Esophagus squamous epithelium (tissue), 5 donors: ENCODE data around the gene ARHGAP26. TPM values are rescaled to one million over a fixed set of nuclear protein-coding genes. Genes with fewer than 3 reads are reported as not detected.

Experiments used
- DNase-seq: peaks from one replicate; lab custom pipeline; 2025; lab: John Stamatoyannopoulos, UW
- H3K27ac ChIP-seq, 4 donors: fragments of 200-600 bp; sonication (generic); one replicate each; pipeline ENCODE4 v1.5.1; 2016 to 2019; ENCODE audit warnings: mild to moderate bottlenecking in 1 of 4
- H3K27me3 ChIP-seq, 4 donors: fragments of 200-600 bp; sonication (generic); 1 replicate in 3 of 4; 2 replicates in 1 of 4; pipeline versions ENCODE4 v1.5.1 to v1.6.0; 2017 to 2021; ENCODE audit warnings: antibody characterized with exemption in 1 of 4
- H3K36me3 ChIP-seq, 3 donors: fragments of 200-600 bp; sonication (generic); one replicate each; pipeline ENCODE4 v1.5.1; 2016 to 2019
- H3K4me1 ChIP-seq, 3 donors: fragments of 200-600 bp; sonication (generic); one replicate each; pipeline ENCODE4 v1.5.1; 2017 to 2019
- H3K4me3 ChIP-seq, 4 donors: fragments of 200-600 bp; sonication (generic); 1 replicate in 3 of 4; 2 replicates in 1 of 4; pipeline ENCODE4 v1.5.1; 2016 to 2019; ENCODE audit warnings: mild to moderate bottlenecking in 2 of 4, moderate library complexity in 1 of 4
- H3K9me3 ChIP-seq, 3 donors: fragments of 200-600 bp; sonication (generic); one replicate each; pipeline ENCODE4 v1.5.1; 2016 to 2019
- POLR2A ChIP-seq, 4 donors: fragments of 450-650 bp; IDR thresholded peaks; one replicate each; pipeline ENCODE4 v1.6.1; 2017; ENCODE audit warnings: antibody characterized with exemption in 4 of 4, mild to moderate bottlenecking in 4 of 4, moderate library complexity in 3 of 4
- WGBS, 2 donors: methylation state at CpG; one replicate each; pipeline ENCODE4 v1.1.5; 2018; 5-methylcytosine and 5-hydroxymethylcytosine counted together
- intact Hi-C: fragments of 100-400 bp; cut with DNase I; formaldehyde crosslinking; loops from one replicate; pipeline ENCODE4 v1.15.0; 2022
- total RNA-seq, 4 donors: library from RNA; depleted of rRNA; stranded (reverse); fragments of >200 nt; gene quantifications; one replicate each; pipeline ENCODE4 v1.1.0, GENCODE V29; 2016
- TF ChIP-seq, protein P1 (sequence below), 6 experiments: fragments of 450-650 bp in 4 of 6; fragments of 200-600 bp in 2 of 6; sonication (generic) in 2 of 6; IDR thresholded peaks; one replicate each; pipeline ENCODE4 v1.5.1; 2016 to 2019; ENCODE audit warnings: antibody characterized with exemption in 6 of 6, mild to moderate bottlenecking in 4 of 6, moderate library complexity in 4 of 6
- donor health status: DM: yes; HTN: yes; CAD: no.

ARHGAP26 gene
- total RNA-seq, 4 donors from 2014 or later = 4.4 to 18.7 (median 15.4) TPM

- H3K9me3 ChIP-seq = no peaks in the 10 kb centered on the region
- H3K36me3 ChIP-seq = peaks cover 0 to 4% (median 0%) of the 10 kb centered on the region in 3 donors
- DNase-seq = no peak
- WGBS, 2 donors = 43 to 68% methylated on average over 3 of the region's 3 CpGs
- no peak for TF ChIP-seq POLR2A (IDR thresholded peaks at IDR 0.05)
- TF ChIP-seq, protein P1, sequence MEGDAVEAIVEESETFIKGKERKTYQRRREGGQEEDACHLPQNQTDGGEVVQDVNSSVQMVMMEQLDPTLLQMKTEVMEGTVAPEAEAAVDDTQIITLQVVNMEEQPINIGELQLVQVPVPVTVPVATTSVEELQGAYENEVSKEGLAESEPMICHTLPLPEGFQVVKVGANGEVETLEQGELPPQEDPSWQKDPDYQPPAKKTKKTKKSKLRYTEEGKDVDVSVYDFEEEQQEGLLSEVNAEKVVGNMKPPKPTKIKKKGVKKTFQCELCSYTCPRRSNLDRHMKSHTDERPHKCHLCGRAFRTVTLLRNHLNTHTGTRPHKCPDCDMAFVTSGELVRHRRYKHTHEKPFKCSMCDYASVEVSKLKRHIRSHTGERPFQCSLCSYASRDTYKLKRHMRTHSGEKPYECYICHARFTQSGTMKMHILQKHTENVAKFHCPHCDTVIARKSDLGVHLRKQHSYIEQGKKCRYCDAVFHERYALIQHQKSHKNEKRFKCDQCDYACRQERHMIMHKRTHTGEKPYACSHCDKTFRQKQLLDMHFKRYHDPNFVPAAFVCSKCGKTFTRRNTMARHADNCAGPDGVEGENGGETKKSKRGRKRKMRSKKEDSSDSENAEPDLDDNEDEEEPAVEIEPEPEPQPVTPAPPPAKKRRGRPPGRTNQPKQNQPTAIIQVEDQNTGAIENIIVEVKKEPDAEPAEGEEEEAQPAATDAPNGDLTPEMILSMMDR (IDR thresholded peaks at IDR 0.05) = no peak
- H3K27me3 ChIP-seq = no peaks in the 10 kb centered on the region
- no peak overlapping the region for H3K27ac ChIP-seq
- no peak overlapping the region for H3K4me3 ChIP-seq
- intact Hi-C loops = no loop called here
- peaks cover 0 to 25% (median 0%) of the 10 kb centered on the region in 3 donors for H3K4me1 ChIP-seq
Measured at GRCh38 chr5:143226361-143226760, 456.2 kb downstream of the ARHGAP26 start.

DNA sequence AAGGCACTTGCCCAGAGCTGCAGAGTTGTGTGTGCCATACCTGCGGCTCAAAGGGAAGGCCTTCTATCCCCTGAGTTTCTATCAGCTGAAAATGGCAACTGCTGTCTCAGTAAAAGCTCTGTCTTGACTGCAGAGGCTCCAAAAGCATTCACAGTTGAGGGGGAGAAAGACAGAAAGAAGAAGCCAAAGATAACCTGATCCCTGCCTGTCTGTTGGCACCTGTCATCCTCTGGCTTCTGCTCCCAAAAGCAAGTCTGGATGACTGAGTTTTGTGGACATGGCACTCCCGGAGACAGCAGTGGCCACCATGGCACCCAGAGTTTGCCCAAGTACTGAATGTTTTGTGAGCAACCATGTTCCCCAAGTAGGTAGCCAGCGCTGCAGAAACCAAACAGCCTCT lies 456.7 kb downstream of the ARHGAP26 start:
- Histone ChIP-seq H3K9me3 (no peaks in the 10 kb centered on the region), H3K36me3 (peaks cover 0 to 4% (median 0%) of the 10 kb centered on the region in 3 donors), H3K4me1 (peaks cover 0 to 25% (median 0%) of the 10 kb centered on the region in 3 donors), H3K27me3 (no peaks in the 10 kb centered on the region), H3K4me3 (no peak overlapping the region), H3K27ac (no peak overlapping the region)
- DNase-seq = no peak
- intact Hi-C loops = no loop called here
- TF ChIP-seq, protein P1 (IDR thresholded peaks at IDR 0.05) = no peak
- TF ChIP-seq POLR2A (IDR thresholded peaks at IDR 0.05) = no peak
- WGBS, 2 donors = 89 to 100% methylated on average over 3 of the region's 3 CpGs

DNA sequence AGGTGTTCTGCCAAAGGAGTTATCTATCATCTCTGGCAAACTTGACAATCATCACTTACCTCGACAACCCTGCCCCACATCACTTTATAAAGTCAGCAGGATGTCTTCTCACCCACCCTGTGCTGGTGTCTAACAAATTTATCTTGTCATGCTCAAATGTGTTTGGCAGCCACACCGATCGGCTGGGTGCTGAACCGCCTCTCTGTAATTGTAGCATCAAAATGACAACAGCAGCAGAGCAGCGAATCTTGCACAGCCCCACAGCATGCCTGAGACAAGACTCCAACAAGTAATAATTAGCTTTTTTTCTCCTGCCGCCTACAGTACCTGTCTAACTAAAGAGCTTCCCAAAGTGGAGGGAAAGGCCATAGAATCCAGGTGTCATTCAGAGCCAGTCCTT lies 457.1 kb downstream of the ARHGAP26 start:
- no peak for TF ChIP-seq POLR2A (IDR thresholded peaks at IDR 0.05)
- 89 to 100% methylated on average over 1 to 6 of the region's 6 CpGs for WGBS, 2 donors
- Histone ChIP-seq H3K27me3 (no peaks in the 10 kb centered on the region), H3K9me3 (no peaks in the 10 kb centered on the region), H3K27ac (no peak overlapping the region), H3K36me3 (peaks cover 0 to 4% (median 0%) of the 10 kb centered on the region in 3 donors), H3K4me3 (no peak overlapping the region), H3K4me1 (peaks cover 0 to 24% (median 0%) of the 10 kb centered on the region in 3 donors)
- no peak for DNase-seq
- intact Hi-C loops = no loop called here

DNA sequence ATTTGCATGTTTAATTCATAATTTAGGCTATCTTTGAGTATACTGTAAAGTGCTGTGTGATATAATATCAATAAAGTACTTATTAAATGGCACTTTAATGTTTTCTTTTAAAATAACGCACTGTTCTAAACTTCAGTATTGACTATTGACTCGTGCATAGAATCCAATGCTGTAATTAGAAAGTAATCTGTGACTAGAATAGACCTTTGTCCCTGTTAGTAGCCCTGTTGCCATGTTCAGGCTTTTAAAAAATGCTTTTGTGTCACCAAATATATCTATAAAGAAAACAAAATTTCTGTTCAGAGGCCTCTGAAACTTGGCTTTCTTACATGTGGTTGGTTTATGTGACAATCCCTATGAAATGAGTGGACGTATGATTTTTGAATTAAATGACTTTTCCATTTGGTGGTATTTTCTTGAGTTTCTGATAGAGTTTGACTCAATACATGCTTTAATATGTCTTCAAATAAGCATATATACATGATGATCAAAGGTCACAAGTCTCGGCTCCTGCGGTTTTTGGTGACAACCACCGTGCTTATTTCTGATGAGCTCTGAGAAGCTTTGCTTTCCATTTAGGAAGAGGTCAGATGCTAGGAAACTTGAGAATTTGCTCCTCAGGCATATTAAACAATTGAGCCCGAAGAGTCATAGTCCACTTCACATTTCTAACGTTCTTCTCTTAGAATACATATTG lies 458.6 kb downstream of the ARHGAP26 start:
- no peaks in the 10 kb centered on the region for H3K27me3 ChIP-seq
- H3K4me3 ChIP-seq = no peak overlapping the region
- WGBS, 2 donors = 85 to 89% methylated on average over 8 of the region's 8 CpGs
- no peak overlapping the region for H3K27ac ChIP-seq
- H3K36me3 ChIP-seq = no peaks in the 10 kb centered on the region
- peaks cover 0 to 24% (median 0%) of the 10 kb centered on the region in 3 donors for H3K4me1 ChIP-seq
- H3K9me3 ChIP-seq = no peaks in the 10 kb centered on the region
- intact Hi-C loops = no loop called here
- TF ChIP-seq, protein P1 (IDR thresholded peaks at IDR 0.05) = no peak
- TF ChIP-seq POLR2A (IDR thresholded peaks at IDR 0.05) = no peak
- no peak for DNase-seq

- Histone ChIP-seq H3K36me3 (no peaks in the 10 kb centered on the region), H3K27ac (peak overlapping the region in 2 of 4 donors; percentile 23 to 36), H3K27me3 (no peaks in the 10 kb centered on the region), H3K9me3 (no peaks in the 10 kb centered on the region), H3K4me1 (peaks cover 0 to 31% (median under 1%) of the 10 kb centered on the region in 3 donors), H3K4me3 (peak overlapping the region in 1 of 4 donors; percentile 7)
- intact Hi-C loops = no loop called here
- TF ChIP-seq, protein P1 (IDR thresholded peaks at IDR 0.05) = no peak
- TF ChIP-seq POLR2A (IDR thresholded peaks at IDR 0.05) = no peak
- 62 to 81% methylated on average over 5 to 7 of the region's 8 CpGs for WGBS, 2 donors
- no peak for DNase-seq
Measured at GRCh38 chr5:143229426-143229895, 459.3 kb downstream of the ARHGAP26 start.
